GM23248 (cell line): ENCODE data around the gene AGAP1.

Experiments
- EZH2 ChIP-seq: fragments of 200-600 bp; sonication (generic); IDR thresholded peaks from 2 replicates; pipeline ENCODE4 v1.6.1; 2018; ENCODE audit warnings: antibody characterized with exemption, mild to moderate bottlenecking; ENCODE audit not compliant: insufficient read depth, poor library complexity, severe bottlenecking
- EZH2phosphoT487 ChIP-seq: fragments of 200-600 bp; sonication (generic); IDR thresholded peaks from 2 replicates; pipeline ENCODE4 v1.6.1; 2018; ENCODE audit warnings: antibody characterized with exemption, moderate library complexity, mild to moderate bottlenecking, low read depth; ENCODE audit not compliant: insufficient read depth

DNA sequence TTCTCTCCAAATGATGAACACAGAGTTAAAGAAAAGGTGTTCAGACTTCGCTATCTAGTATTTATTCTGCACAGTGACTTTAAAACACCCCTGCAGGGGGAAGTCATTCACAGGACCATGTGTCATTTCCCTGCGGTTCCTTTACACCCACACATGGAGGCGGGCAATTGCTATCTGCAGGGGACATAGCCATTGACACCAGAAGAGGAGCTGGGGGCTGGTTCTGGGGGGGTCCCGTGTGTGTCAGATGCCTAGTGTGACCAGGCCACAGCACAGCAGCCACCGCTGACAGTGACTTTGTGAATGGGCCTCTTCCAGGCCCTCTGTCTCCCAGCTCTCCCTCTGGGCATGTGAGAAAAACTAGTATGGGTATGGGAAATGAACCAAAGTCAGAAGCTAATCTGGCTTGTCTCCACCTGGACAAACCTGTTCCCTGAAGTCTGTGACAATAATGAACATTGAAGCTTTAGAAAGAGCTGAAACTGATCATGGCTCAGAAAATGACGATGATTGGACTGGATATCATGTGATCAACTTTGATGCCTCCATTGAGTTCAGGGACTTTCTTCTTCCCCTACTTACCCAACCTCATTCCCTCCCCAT, 681.8 kb downstream of the AGAP1 start:
- TF ChIP-seq EZH2phosphoT487 (no peak), EZH2 (no peak)
